ENCODE results near the gene CHGA. TPM values are rescaled to one million over a fixed set of nuclear protein-coding genes. Genes with fewer than 3 reads are reported as not detected.

The CHGA gene
- total RNA-seq, 1 experiment from 2014 or later: 8.5 TPM

- H3K27ac Mint-ChIP-seq: no peak overlapping the region
- ATAC-seq (no peak), DNase-seq (ENCODE audit: low spot score) (no peak)
- peaks cover 8% of the 10 kb centered on the region for H3K9me3 Mint-ChIP-seq
- CTCF ChIA-PET: interaction anchor here (1.1 kb wide), 1 partner anchor 152 kb away, joined by 3 read pairs; no protein-coding TSS in a partner anchor
- peaks cover 23% of the 10 kb centered on the region for H3K4me1 Mint-ChIP-seq
- no peaks in the 10 kb centered on the region for H3K27me3 Mint-ChIP-seq (ENCODE audit: low read depth)
- no peak overlapping the region for H3K4me3 Mint-ChIP-seq
- peaks cover 23% of the 10 kb centered on the region for H3K36me3 Mint-ChIP-seq
- TF ChIP-seq ATF1 (CRISPR knock-in tag; IDR thresholded peaks at IDR 0.05) (no peak), MAX (CRISPR knock-in tag; IDR thresholded peaks at IDR 0.05) (no peak), STAT6 (CRISPR knock-in tag; conservative IDR thresholded peaks at IDR 0.05; ENCODE audit: low read depth) (no peak), TEAD1 (CRISPR knock-in tag; IDR thresholded peaks at IDR 0.05) (no peak), ZNF532 (CRISPR knock-in tag; IDR thresholded peaks at IDR 0.05; ENCODE audit: borderline replicate concordance) (no peak), IRF1 (CRISPR knock-in tag; IDR thresholded peaks at IDR 0.05) (no peak), ZBTB43 (CRISPR knock-in tag; IDR thresholded peaks at IDR 0.05) (no peak), ERG (CRISPR knock-in tag; IDR thresholded peaks at IDR 0.05) (no peak), ZNF281 (CRISPR knock-in tag; IDR thresholded peaks at IDR 0.05) (no peak), ZMAT4 (CRISPR knock-in tag; IDR thresholded peaks at IDR 0.05) (no peak), ZNF317 (CRISPR knock-in tag; IDR thresholded peaks at IDR 0.05; ENCODE audit: borderline replicate concordance, low read depth) (no peak), SMAD4 (CRISPR knock-in tag; IDR thresholded peaks at IDR 0.05) (no peak), E2F4 (CRISPR knock-in tag; IDR thresholded peaks at IDR 0.05; ENCODE audit: borderline replicate concordance, low read depth) (no peak), ESRRA (CRISPR knock-in tag; IDR thresholded peaks at IDR 0.05; ENCODE audit: borderline replicate concordance) (no peak), ZNF671 (CRISPR knock-in tag; IDR thresholded peaks at IDR 0.05) (no peak)
- POLR2A ChIA-PET: no interaction called here
Measured at GRCh38 chr14:92961567-92961855, 38.6 kb downstream of the CHGA start.
